Caki2 (cell line): Measurements from ENCODE around the gene HSPA13. TPM values are rescaled to one million over a fixed set of nuclear protein-coding genes. Genes with fewer than 3 reads are reported as not detected.
"Not testable (repeated sequence)": the region's sequence is repeated elsewhere in the genome, so short reads cannot be mapped to it uniquely, and the experiment has no call there.

ENCODE experiments used
- DNase-seq: peaks from one replicate; pipeline ENCODE4 v3.0.0-alpha.2; 2015; ENCODE audit warnings: low read depth
- in situ Hi-C: cut with HindIII; loops from 2 replicates; pipeline ENCODE4 v1.10.0; 2016; ENCODE audit warnings: low sequenced_read_pairs, low pct_unique_long_range_greater_than_20kb, mixed read lengths
- total RNA-seq: library from RNA; depleted of rRNA; stranded (reverse); fragments of >200 nt; shearing (Covaris generic); gene quantifications from 2 replicates; pipeline ENCODE4 v1.2.3, GENCODE V29; 2014; ENCODE audit warnings: low replicate concordance; rRNA removed

Gene HSPA13
- total RNA-seq, 1 experiment from 2014 or later: 22.7 TPM

DNA sequence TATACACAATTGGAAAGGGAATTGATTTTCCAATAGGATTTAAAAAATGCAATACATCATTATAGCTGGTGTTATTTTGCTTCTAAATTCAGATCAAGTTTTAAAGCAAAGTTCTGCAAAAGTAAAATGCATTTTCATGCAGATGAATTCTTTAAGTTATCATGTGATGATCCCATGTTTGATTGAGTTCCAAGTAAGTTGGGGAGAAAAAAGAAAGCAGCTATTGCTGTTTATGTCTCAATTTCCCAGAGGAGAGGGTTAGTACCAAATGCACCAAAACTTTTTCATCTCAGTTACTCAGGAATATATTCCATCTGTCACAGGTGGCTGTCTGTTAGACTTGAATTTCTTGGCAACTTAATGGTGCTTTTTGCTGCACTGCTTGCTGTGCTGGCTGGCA is 29.7 kb downstream of the HSPA13 start:
- DNase-seq: no peak

DNA sequence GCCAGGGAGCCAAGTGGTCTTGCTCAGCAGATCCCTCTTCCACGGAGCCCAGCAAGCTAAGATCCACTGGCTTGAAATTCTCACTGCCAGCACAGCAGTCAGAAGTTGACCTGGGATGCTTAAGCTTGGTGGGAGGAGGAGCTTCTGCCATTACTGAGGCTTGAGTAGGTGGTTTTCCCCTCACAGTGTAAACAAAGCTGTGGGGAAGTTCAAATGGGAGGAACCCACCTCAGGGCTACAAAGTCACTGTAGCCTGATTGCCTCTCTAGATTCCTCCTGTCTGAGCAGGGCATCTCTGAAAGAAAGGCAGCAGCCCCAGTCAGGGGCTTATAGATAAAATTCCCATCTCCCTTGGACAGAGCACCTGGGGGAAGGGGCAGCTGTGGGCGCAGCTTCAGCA is 55.6 kb downstream of the HSPA13 start:
- in situ Hi-C loops: not testable (repeated sequence)

More for the DNA sequence above, 29.7 kb downstream of the HSPA13 start:
- in situ Hi-C loops: no loop called here

GRCh38 chr21:14325595-14325994 is 57.4 kb downstream of the HSPA13 start:
- no peak for DNase-seq
- in situ Hi-C loops: no loop called here

More for the DNA sequence above, 55.6 kb downstream of the HSPA13 start:
- not testable (repeated sequence) for DNase-seq

Other genes starting within 250 kb of the HSPA13 start
- not detected in 2 replicates for gene LIPI, start 172.2 kb downstream of the HSPA13 start, total RNA-seq
- gene RBM11, start 167.0 kb downstream of the HSPA13 start, total RNA-seq: 2.8 and 10.4 TPM in 2 replicates
- not detected in 2 replicates for gene SAMSN1, start 163.2 kb upstream of the HSPA13 start, total RNA-seq